Spleen (tissue), 7 donors: Measurements from ENCODE around the gene STK17A.

Source experiments
- CTCF ChIP-seq, 11 experiments: fragments of 200-600 bp in 7 of 11; fragments of 450-650 bp in 4 of 11; sonication (generic) in 4 of 11; IDR thresholded peaks in 8 of 11; conservative IDR thresholded peaks in 3 of 11; 1 replicate in 7 of 11; 2 replicates in 4 of 11; pipeline versions ENCODE4 v1.4.0 to v1.8.0; 2016 to 2021; ENCODE audit warnings: antibody characterized with exemption in 11 of 11, inconsistent platforms in 4 of 11, mild to moderate bottlenecking in 1 of 11
- POLR2AphosphoS5 ChIP-seq, 3 donors: sonication (generic); formaldehyde crosslinking; IDR thresholded peaks; one replicate each; pipeline ENCODE4 v1.5.1; 2017; ENCODE audit warnings: antibody characterized with exemption in 3 of 3
- donor health status: DM: no; HTN: no; CAD: no; lungs with moderate emphysema.
- donor health status: DM: no; HTN: no; CAD: no.
- donor health status: DM: no; HTN: no; CAD: no.

DNA sequence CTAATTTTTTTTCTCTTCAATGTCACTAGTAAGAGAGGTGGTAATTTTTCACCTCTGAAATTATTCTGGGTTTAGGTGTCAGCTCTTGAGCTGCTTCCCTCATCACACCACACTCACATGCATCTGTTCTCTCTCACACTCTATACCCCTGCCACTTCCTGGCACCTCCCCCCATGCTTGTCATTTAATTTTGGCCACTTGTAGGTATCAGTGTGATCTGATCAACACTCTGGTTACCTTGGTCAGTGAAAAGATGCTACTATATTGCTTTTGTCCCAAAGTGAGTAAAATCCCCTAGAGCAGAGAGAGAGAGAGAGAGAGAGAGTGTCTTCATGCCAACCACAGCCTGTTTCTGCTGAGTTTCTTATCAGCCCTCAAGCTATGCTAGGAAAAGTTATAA lies 42.5 kb downstream of the STK17A start:
- TF ChIP-seq CTCF (IDR thresholded peaks at IDR 0.05 in 8 of 11, conservative IDR thresholded peaks at IDR 0.05 in 3 of 11) (no peak), POLR2AphosphoS5 (IDR thresholded peaks at IDR 0.05) (peak in 1 of 3 donors; percentile 83)
